Prostate gland (tissue), 2 donors: ENCODE results near the gene FGD5. TPM values are rescaled to one million over a fixed set of nuclear protein-coding genes. Genes with fewer than 3 reads are reported as not detected.

Experiments used
- DNase-seq: peaks from one replicate; pipeline ENCODE4 v3.0.0-alpha.2; 2019; ENCODE audit warnings: low spot score
- H3K27ac ChIP-seq, 2 donors: fragments of 200-600 bp; sonication (generic); 2 replicates each; pipeline ENCODE4 v1.5.1; 2017 to 2019
- H3K27me3 ChIP-seq: fragments of 200-600 bp; sonication (generic); replicated peaks from 2 replicates; pipeline ENCODE4 v1.5.1; 2019; ENCODE audit not compliant: insufficient read depth
- H3K36me3 ChIP-seq, 2 donors: fragments of 200-600 bp; sonication (generic); 1 replicate in 1 of 2; 2 replicates in 1 of 2; pipeline versions ENCODE4 v1.5.1 to v1.8.1; 2017 to 2019
- H3K4me1 ChIP-seq: fragments of 200-600 bp; sonication (generic); replicated peaks from 2 replicates; pipeline ENCODE4 v1.5.1; 2019
- H3K4me3 ChIP-seq, 2 donors: fragments of 200-600 bp; sonication (generic); 2 replicates each; pipeline ENCODE4 v1.5.1; 2017 to 2019
- H3K9me3 ChIP-seq: fragments of 200-600 bp; sonication (generic); 2 replicates; pipeline ENCODE4 v1.5.1; 2017
- CTCF ChIP-seq, 4 experiments: fragments of 200-600 bp in 2 of 4; fragments of 450-650 bp in 2 of 4; sonication (generic) in 2 of 4; IDR thresholded peaks; 1 replicate in 3 of 4; 2 replicates in 1 of 4; pipeline ENCODE4 v1.5.1; 2016 to 2019; ENCODE audit warnings: antibody characterized with exemption in 4 of 4, mild to moderate bottlenecking in 2 of 4, moderate library complexity in 2 of 4
- POLR2A ChIP-seq: fragments of 450-650 bp; IDR thresholded peaks from one replicate; pipeline ENCODE4 v1.6.1; 2016; ENCODE audit warnings: antibody characterized with exemption, mild to moderate bottlenecking
- POLR2AphosphoS5 ChIP-seq: sonication (generic); formaldehyde crosslinking; IDR thresholded peaks from one replicate; pipeline ENCODE4 v1.6.1; 2017; ENCODE audit warnings: antibody characterized with exemption
- WGBS: methylation state at CpG from one replicate; pipeline ENCODE4 v1.1.5; 2018; 5-methylcytosine and 5-hydroxymethylcytosine counted together
- intact Hi-C: fragments of 100-400 bp; cut with DNase I; formaldehyde crosslinking; loops from one replicate; pipeline ENCODE4 v1.14.2; 2022
- total RNA-seq, 2 donors: library from RNA; depleted of rRNA; stranded (reverse); fragments of >200 nt; gene quantifications; one replicate each; pipeline ENCODE4 v1.1.0, GENCODE V29; 2016

The FGD5 gene
- total RNA-seq, 2 donors from 2014 or later, result 4.5 to 15.8 TPM

- 81% methylated on average over 8 of the region's 8 CpGs for WGBS
- DNase-seq, result no peak
- intact Hi-C loops, result no loop called here
Measured at GRCh38 chr3:14848906-14849305, 30.1 kb downstream of the FGD5 start.

GRCh38 chr3:14849638-14850230, 31.0 kb downstream of the FGD5 start:
- Histone ChIP-seq H3K4me3 (no peak overlapping the region), H3K9me3 (no peaks in the 10 kb centered on the region), H3K27ac (no peak overlapping the region), H3K27me3 (no peaks in the 10 kb centered on the region), H3K4me1 (no peaks in the 10 kb centered on the region), H3K36me3 (no peaks in the 10 kb centered on the region)
- 61% methylated on average over 5 of the region's 5 CpGs for WGBS
- TF ChIP-seq CTCF (IDR thresholded peaks at IDR 0.05) (no peak), POLR2A (no peak), POLR2AphosphoS5 (no peak)
- intact Hi-C loops, result no loop called here
- no peak for DNase-seq

More at GRCh38 chr3:14848906-14849305, 30.1 kb downstream of the FGD5 start:
- Histone ChIP-seq H3K4me3 (no peak overlapping the region), H3K9me3 (no peaks in the 10 kb centered on the region), H3K36me3 (no peaks in the 10 kb centered on the region), H3K27me3 (no peaks in the 10 kb centered on the region), H3K27ac (no peak overlapping the region), H3K4me1 (no peaks in the 10 kb centered on the region)
- TF ChIP-seq CTCF (IDR thresholded peaks at IDR 0.05), result no peak
- TF ChIP-seq POLR2A, result no peak
- TF ChIP-seq POLR2AphosphoS5, result no peak

GRCh38 chr3:14852058-14852594, 33.4 kb downstream of the FGD5 start:
- Histone ChIP-seq H3K9me3 (no peaks in the 10 kb centered on the region), H3K27ac (no peak overlapping the region), H3K4me1 (no peaks in the 10 kb centered on the region), H3K27me3 (no peaks in the 10 kb centered on the region), H3K36me3 (no peaks in the 10 kb centered on the region), H3K4me3 (no peak overlapping the region)
- DNase-seq, result no peak
- intact Hi-C loops, result no loop called here
- 92% methylated on average over 5 of the region's 5 CpGs for WGBS
- no peak for TF ChIP-seq POLR2AphosphoS5
- no peak for TF ChIP-seq CTCF (IDR thresholded peaks at IDR 0.05)
- TF ChIP-seq POLR2A, result no peak

GRCh38 chr3:14852717-14853116, 34.0 kb downstream of the FGD5 start:
- H3K27me3 ChIP-seq, result no peaks in the 10 kb centered on the region
- no peak for DNase-seq
- TF ChIP-seq CTCF (IDR thresholded peaks at IDR 0.05), result no peak
- no peak for TF ChIP-seq POLR2A
- TF ChIP-seq POLR2AphosphoS5, result no peak
- H3K9me3 ChIP-seq, result no peaks in the 10 kb centered on the region
- H3K4me3 ChIP-seq, result no peak overlapping the region
- intact Hi-C loops, result no loop called here
- H3K4me1 ChIP-seq, result no peaks in the 10 kb centered on the region
- H3K36me3 ChIP-seq, result no peaks in the 10 kb centered on the region
- H3K27ac ChIP-seq, result no peak overlapping the region
- 60% methylated on average over 9 of the region's 10 CpGs for WGBS

- no peak for TF ChIP-seq CTCF (IDR thresholded peaks at IDR 0.05)
- TF ChIP-seq POLR2A, result no peak
- TF ChIP-seq POLR2AphosphoS5, result no peak
- Histone ChIP-seq H3K4me3 (no peak overlapping the region), H3K27me3 (no peaks in the 10 kb centered on the region), H3K4me1 (no peaks in the 10 kb centered on the region), H3K9me3 (no peaks in the 10 kb centered on the region), H3K27ac (no peak overlapping the region), H3K36me3 (no peaks in the 10 kb centered on the region)
- intact Hi-C loops, result no loop called here
- DNase-seq, result no peak
- WGBS, result 48% methylated on average over 15 of the region's 15 CpGs
Measured at GRCh38 chr3:14853271-14853951, 34.6 kb downstream of the FGD5 start.
